Stimulated activated CD4-positive, alpha-beta T cell treated with anti-CD3 and anti-CD28 coated beads, Interleukin-2, amount 100 ng/mL, for 24 hours (primary cell): ENCODE results near the gene USP10.
"Not testable (repeated sequence)": the region's sequence is repeated elsewhere in the genome, so short reads cannot be mapped to it uniquely, and the experiment has no call there.

ENCODE experiments used
- DNase-seq, 2 donors: peaks; one replicate each; pipeline ENCODE4 v3.0.0-alpha.2; 2020

USP10 gene

GRCh38 chr16:84729716-84730320, 30.0 kb downstream of the USP10 start:
- DNase-seq, result no peak

- peak in 1 of 2 donors; percentile 34 for DNase-seq
Measured at GRCh38 chr16:84730406-84731106, 30.8 kb downstream of the USP10 start.

- not testable (repeated sequence) for DNase-seq
Measured at GRCh38 chr16:84732332-84732673, 32.5 kb downstream of the USP10 start.

GRCh38 chr16:84732674-84733352, 33.0 kb downstream of the USP10 start:
- DNase-seq, result no peak

GRCh38 chr16:84735849-84736586, 36.2 kb downstream of the USP10 start:
- no peak for DNase-seq

- no peak for DNase-seq
Measured at GRCh38 chr16:84737192-84738011, 37.6 kb downstream of the USP10 start.

- DNase-seq, result peak; percentile 76 to 81
Measured at GRCh38 chr16:84738255-84739038, 38.6 kb downstream of the USP10 start.

- no peak for DNase-seq
Measured at GRCh38 chr16:84739349-84740124, 39.7 kb downstream of the USP10 start.

- DNase-seq, result no peak
Measured at GRCh38 chr16:84740596-84741116, 40.9 kb downstream of the USP10 start.

- DNase-seq, result no peak
Measured at GRCh38 chr16:84741340-84741830, 41.6 kb downstream of the USP10 start.

- no peak for DNase-seq
Measured at GRCh38 chr16:84742641-84743092, 42.9 kb downstream of the USP10 start.

- DNase-seq, result no peak
Measured at GRCh38 chr16:84746231-84746630, 46.4 kb downstream of the USP10 start.

- DNase-seq, result no peak
Measured at GRCh38 chr16:84746875-84747274, 47.1 kb downstream of the USP10 start.

GRCh38 chr16:84748247-84748646, 48.4 kb downstream of the USP10 start:
- not testable (repeated sequence) for DNase-seq

- no peak for DNase-seq
Measured at GRCh38 chr16:84749072-84749471, 49.3 kb downstream of the USP10 start.

- DNase-seq, result no peak
Measured at GRCh38 chr16:84749815-84750214, 50.0 kb downstream of the USP10 start.

GRCh38 chr16:84750575-84750974, 50.8 kb downstream of the USP10 start:
- no peak for DNase-seq

GRCh38 chr16:84751241-84751640, 51.4 kb downstream of the USP10 start:
- DNase-seq, result no peak

- DNase-seq, result peak; percentile 28 to 41
Measured at GRCh38 chr16:84751947-84752346, 52.1 kb downstream of the USP10 start.

GRCh38 chr16:84752600-84752999, 52.8 kb downstream of the USP10 start:
- DNase-seq, result no peak
